ENCODE data around the gene GLCCI1. TPM values are rescaled to one million over a fixed set of nuclear protein-coding genes. Genes with fewer than 3 reads are reported as not detected.

GLCCI1 gene
- polyA plus RNA-seq (2013, experiment 1 of 2): 13.5 TPM
- 15.6 TPM for polyA plus RNA-seq (2013, experiment 2 of 2)

- no peaks in the 10 kb centered on the region for H3K27me3 ChIP-seq (ENCODE audit: control insufficient read depth in 1 of 2, insufficient read depth in 1 of 2, low read length in 2 of 2)
- H2BK15ac ChIP-seq (ENCODE audit: low read depth, poor library complexity, severe bottlenecking): peak within 1 kb of the TSS; percentile 74
- peak within 1 kb of the TSS; percentile 96 to 99 for H3K4me3 ChIP-seq (ENCODE audit: insufficient read depth in 1 of 2, low read depth in 1 of 2, low read length in 2 of 2)
- H3K9me3 ChIP-seq (ENCODE audit: control insufficient read depth, low read length): no peaks in the 10 kb centered on the region
- H3K9ac ChIP-seq (ENCODE audit: low read length): peak within 1 kb of the TSS; percentile 89
- peaks cover 2% of the 10 kb centered on the region for H3K79me1 ChIP-seq (replicated peaks; ENCODE audit: low read length, poor library complexity, severe bottlenecking)
- H2BK5ac ChIP-seq (ENCODE audit: low read depth, low read length, poor library complexity, severe bottlenecking): peak within 1 kb of the TSS; percentile 94
- WGBS: under 1% methylated on average over 40 of the region's 77 CpGs
- peak within 1 kb of the TSS; percentile 89 to 98 for H3K4ac ChIP-seq (ENCODE audit: low read depth in 1 of 2, low read length in 2 of 2)
- no peaks in the 10 kb centered on the region for H3K36me3 ChIP-seq (ENCODE audit: control insufficient read depth in 1 of 2, insufficient read depth in 2 of 2, low read depth in 1 of 2, low read length in 2 of 2)
- peak within 1 kb of the TSS; percentile 95 for H2BK120ac ChIP-seq (ENCODE audit: low read depth, low read length)
- H2AK5ac ChIP-seq (ENCODE audit: low read length, severe bottlenecking): no peak within 1 kb of the TSS
- H4K8ac ChIP-seq (ENCODE audit: low read length): peak within 1 kb of the TSS; percentile 96
- peak within 1 kb of the TSS; percentile 61 to 96 for H2BK12ac ChIP-seq (ENCODE audit: low read length in 2 of 2)
- peak within 1 kb of the TSS; percentile 99 for H3K23ac ChIP-seq (ENCODE audit: low read length in 2 of 2)
- peak within 1 kb of the TSS; percentile 80 to 99 for H3K14ac ChIP-seq (ENCODE audit: low read length in 2 of 2)
- H3K18ac ChIP-seq (ENCODE audit: low read depth in 1 of 2, low read length in 2 of 2): peak within 1 kb of the TSS; percentile 98 to 99
- peak within 1 kb of the TSS; percentile 99 for H2AFZ ChIP-seq (ENCODE audit: low read depth, low read length)
- H4K91ac ChIP-seq (ENCODE audit: low read length): peak within 1 kb of the TSS; percentile 92
- peak within 1 kb of the TSS; percentile 72 for H3K27ac ChIP-seq (ENCODE audit: low read length, poor library complexity, severe bottlenecking)
- H3K4me2 ChIP-seq (ENCODE audit: low read length, poor library complexity, severe bottlenecking): peak within 1 kb of the TSS; percentile 82
- peaks cover 1% of the 10 kb centered on the region for H3K4me1 ChIP-seq (ENCODE audit: control insufficient read depth, insufficient read depth, low read depth, low read length)
- DNase-seq: peak; percentile 98
Observed at GRCh38 chr7:7968544-7969305, at the start of gene GLCCI1. Gene GLCCI1, plus strand, starts transcription at chr7:7968796. Its CDS starts 555 bp downstream, at chr7:7969351.

- H2BK120ac ChIP-seq (ENCODE audit: low read depth, low read length): no peak overlapping the region
- H2AFZ ChIP-seq (ENCODE audit: low read depth, low read length): no peak overlapping the region
- H2BK5ac ChIP-seq (ENCODE audit: low read depth, low read length, poor library complexity, severe bottlenecking): no peak overlapping the region
- H3K9me3 ChIP-seq (ENCODE audit: control insufficient read depth, low read length): no peaks in the 10 kb centered on the region
- no peak overlapping the region for H2AK5ac ChIP-seq (ENCODE audit: low read length, severe bottlenecking)
- no peak overlapping the region for H4K91ac ChIP-seq (ENCODE audit: low read length)
- no peak overlapping the region for H2BK15ac ChIP-seq (ENCODE audit: low read depth, poor library complexity, severe bottlenecking)
- no peak overlapping the region for H3K18ac ChIP-seq (ENCODE audit: low read depth in 1 of 2, low read length in 2 of 2)
- no peak overlapping the region for H3K14ac ChIP-seq (ENCODE audit: low read length in 2 of 2)
- no peaks in the 10 kb centered on the region for H3K27me3 ChIP-seq (ENCODE audit: control insufficient read depth in 1 of 2, insufficient read depth in 1 of 2, low read length in 2 of 2)
- H3K4me1 ChIP-seq (ENCODE audit: control insufficient read depth, insufficient read depth, low read depth, low read length): no peaks in the 10 kb centered on the region
- H3K9ac ChIP-seq (ENCODE audit: low read length): no peak overlapping the region
- no peak for DNase-seq
- H3K23ac ChIP-seq (ENCODE audit: low read length in 2 of 2): no peak overlapping the region
- no peak overlapping the region for H3K4ac ChIP-seq (ENCODE audit: low read depth in 1 of 2, low read length in 2 of 2)
- no peak overlapping the region for H4K8ac ChIP-seq (ENCODE audit: low read length)
- no peak overlapping the region for H3K27ac ChIP-seq (ENCODE audit: low read length, poor library complexity, severe bottlenecking)
- H3K4me3 ChIP-seq (ENCODE audit: insufficient read depth in 1 of 2, low read depth in 1 of 2, low read length in 2 of 2): no peak overlapping the region
- H3K36me3 ChIP-seq (ENCODE audit: control insufficient read depth in 1 of 2, insufficient read depth in 2 of 2, low read depth in 1 of 2, low read length in 2 of 2): no peaks in the 10 kb centered on the region
- no peak overlapping the region for H2BK12ac ChIP-seq (ENCODE audit: low read length in 2 of 2)
- H3K4me2 ChIP-seq (ENCODE audit: low read length, poor library complexity, severe bottlenecking): no peak overlapping the region
- H3K79me1 ChIP-seq (replicated peaks; ENCODE audit: low read length, poor library complexity, severe bottlenecking): no peaks in the 10 kb centered on the region
- 78% methylated on average over 1 of the region's 2 CpGs for WGBS
Observed at GRCh38 chr7:7919449-7919945, 49.1 kb upstream of the GLCCI1 start.

GRCh38 chr7:7920056-7920455 is 48.5 kb upstream of the GLCCI1 start:
- no peak overlapping the region for H2AFZ ChIP-seq (ENCODE audit: low read depth, low read length)
- DNase-seq: no peak
- 40% methylated on average over 1 of the region's 2 CpGs for WGBS
- H3K79me1 ChIP-seq (replicated peaks; ENCODE audit: low read length, poor library complexity, severe bottlenecking): no peaks in the 10 kb centered on the region
- H3K9me3 ChIP-seq (ENCODE audit: control insufficient read depth, low read length): no peaks in the 10 kb centered on the region
- no peak overlapping the region for H2AK5ac ChIP-seq (ENCODE audit: low read length, severe bottlenecking)
- no peak overlapping the region for H2BK5ac ChIP-seq (ENCODE audit: low read depth, low read length, poor library complexity, severe bottlenecking)
- no peaks in the 10 kb centered on the region for H3K4me1 ChIP-seq (ENCODE audit: control insufficient read depth, insufficient read depth, low read depth, low read length)
- no peaks in the 10 kb centered on the region for H3K36me3 ChIP-seq (ENCODE audit: control insufficient read depth in 1 of 2, insufficient read depth in 2 of 2, low read depth in 1 of 2, low read length in 2 of 2)
- H3K27me3 ChIP-seq (ENCODE audit: control insufficient read depth in 1 of 2, insufficient read depth in 1 of 2, low read length in 2 of 2): no peaks in the 10 kb centered on the region
- no peak overlapping the region for H4K91ac ChIP-seq (ENCODE audit: low read length)
- no peak overlapping the region for H3K27ac ChIP-seq (ENCODE audit: low read length, poor library complexity, severe bottlenecking)
- H3K18ac ChIP-seq (ENCODE audit: low read depth in 1 of 2, low read length in 2 of 2): no peak overlapping the region
- no peak overlapping the region for H3K4me3 ChIP-seq (ENCODE audit: insufficient read depth in 1 of 2, low read depth in 1 of 2, low read length in 2 of 2)
- no peak overlapping the region for H3K9ac ChIP-seq (ENCODE audit: low read length)
- H2BK120ac ChIP-seq (ENCODE audit: low read depth, low read length): no peak overlapping the region
- H4K8ac ChIP-seq (ENCODE audit: low read length): no peak overlapping the region
- H2BK15ac ChIP-seq (ENCODE audit: low read depth, poor library complexity, severe bottlenecking): no peak overlapping the region
- no peak overlapping the region for H3K4ac ChIP-seq (ENCODE audit: low read depth in 1 of 2, low read length in 2 of 2)
- H2BK12ac ChIP-seq (ENCODE audit: low read length in 2 of 2): no peak overlapping the region
- H3K14ac ChIP-seq (ENCODE audit: low read length in 2 of 2): no peak overlapping the region
- H3K4me2 ChIP-seq (ENCODE audit: low read length, poor library complexity, severe bottlenecking): no peak overlapping the region
- no peak overlapping the region for H3K23ac ChIP-seq (ENCODE audit: low read length in 2 of 2)

GRCh38 chr7:7920481-7920880 is 48.1 kb upstream of the GLCCI1 start:
- H3K79me1 ChIP-seq (replicated peaks; ENCODE audit: low read length, poor library complexity, severe bottlenecking): no peaks in the 10 kb centered on the region
- H3K14ac ChIP-seq (ENCODE audit: low read length in 2 of 2): no peak overlapping the region
- no peak overlapping the region for H3K27ac ChIP-seq (ENCODE audit: low read length, poor library complexity, severe bottlenecking)
- no peak overlapping the region for H2BK120ac ChIP-seq (ENCODE audit: low read depth, low read length)
- no peak overlapping the region for H3K4ac ChIP-seq (ENCODE audit: low read depth in 1 of 2, low read length in 2 of 2)
- H3K4me2 ChIP-seq (ENCODE audit: low read length, poor library complexity, severe bottlenecking): no peak overlapping the region
- H2BK5ac ChIP-seq (ENCODE audit: low read depth, low read length, poor library complexity, severe bottlenecking): no peak overlapping the region
- H3K18ac ChIP-seq (ENCODE audit: low read depth in 1 of 2, low read length in 2 of 2): no peak overlapping the region
- no peak overlapping the region for H2BK12ac ChIP-seq (ENCODE audit: low read length in 2 of 2)
- no peaks in the 10 kb centered on the region for H3K4me1 ChIP-seq (ENCODE audit: control insufficient read depth, insufficient read depth, low read depth, low read length)
- H4K91ac ChIP-seq (ENCODE audit: low read length): no peak overlapping the region
- 92% methylated on average over 2 of the region's 3 CpGs for whole genome bisulfite sequencing
- H2AFZ ChIP-seq (ENCODE audit: low read depth, low read length): no peak overlapping the region
- no peak overlapping the region for H2AK5ac ChIP-seq (ENCODE audit: low read length, severe bottlenecking)
- no peak overlapping the region for H3K23ac ChIP-seq (ENCODE audit: low read length in 2 of 2)
- no peaks in the 10 kb centered on the region for H3K36me3 ChIP-seq (ENCODE audit: control insufficient read depth in 1 of 2, insufficient read depth in 2 of 2, low read depth in 1 of 2, low read length in 2 of 2)
- H3K4me3 ChIP-seq (ENCODE audit: insufficient read depth in 1 of 2, low read depth in 1 of 2, low read length in 2 of 2): no peak overlapping the region
- H3K9me3 ChIP-seq (ENCODE audit: control insufficient read depth, low read length): no peaks in the 10 kb centered on the region
- no peaks in the 10 kb centered on the region for H3K27me3 ChIP-seq (ENCODE audit: control insufficient read depth in 1 of 2, insufficient read depth in 1 of 2, low read length in 2 of 2)
- no peak overlapping the region for H4K8ac ChIP-seq (ENCODE audit: low read length)
- no peak for DNase-seq
- no peak overlapping the region for H3K9ac ChIP-seq (ENCODE audit: low read length)
- no peak overlapping the region for H2BK15ac ChIP-seq (ENCODE audit: low read depth, poor library complexity, severe bottlenecking)
